Smooth muscle cell (in vitro differentiated cells): ENCODE data around the gene PTPN14. TPM values are rescaled to one million over a fixed set of nuclear protein-coding genes. Genes with fewer than 3 reads are reported as not detected.

Experiments used
- DNase-seq: peaks from one replicate; lab custom pipeline; 2025; ENCODE audit not compliant: unreplicated experiment; lab: John Stamatoyannopoulos, UW
- H2AFZ ChIP-seq: fragments of 200-600 bp; sonication (generic); 2 replicates; pipeline ENCODE4 v1.6.0; 2016; ENCODE audit warnings: antibody characterized with exemption, low read depth, mild to moderate bottlenecking
- H3F3A ChIP-seq: fragments of 200-600 bp; sonication (generic); 2 replicates; pipeline ENCODE4 v1.6.0; 2017; ENCODE audit warnings: antibody characterized with exemption, low read depth
- H3K27ac ChIP-seq: fragments of 200-600 bp; sonication (generic); 2 replicates; pipeline ENCODE4 v1.5.1; 2016; ENCODE audit warnings: low read depth, mild to moderate bottlenecking
- H3K27me3 ChIP-seq: fragments of 200-600 bp; sonication (generic); 2 replicates; pipeline ENCODE4 v1.6.1; 2016; ENCODE audit warnings: low read depth, mild to moderate bottlenecking
- H3K36me3 ChIP-seq: fragments of 200-600 bp; sonication (generic); 2 replicates; pipeline ENCODE4 v1.5.1; 2016; ENCODE audit warnings: low read depth
- H3K4me1 ChIP-seq: fragments of 200-600 bp; sonication (generic); 2 replicates; pipeline ENCODE4 v1.5.1; 2016; ENCODE audit warnings: low read depth
- H3K4me2 ChIP-seq: fragments of 200-600 bp; sonication (generic); 2 replicates; pipeline ENCODE4 v1.6.0; 2016; ENCODE audit warnings: mild to moderate bottlenecking
- H3K4me3 ChIP-seq: fragments of 200-600 bp; sonication (generic); 2 replicates; pipeline ENCODE4 v1.5.1; 2016; ENCODE audit warnings: mild to moderate bottlenecking
- H3K79me2 ChIP-seq: fragments of 200-600 bp; sonication (generic); 2 replicates; pipeline ENCODE4 v1.6.0; 2016; ENCODE audit warnings: low read depth, mild to moderate bottlenecking
- H3K9ac ChIP-seq: fragments of 200-600 bp; sonication (generic); 2 replicates; pipeline ENCODE4 v1.6.0; 2016; ENCODE audit warnings: low read depth
- H3K9me3 ChIP-seq: fragments of 200-600 bp; sonication (generic); replicated peaks from 2 replicates; pipeline ENCODE4 v1.5.1; 2016; ENCODE audit warnings: low read depth
- H4K20me1 ChIP-seq: fragments of 200-600 bp; sonication (generic); 2 replicates; pipeline ENCODE4 v1.6.0; 2016; ENCODE audit warnings: low read depth
- WGBS: methylation state at CpG from one replicate; pipeline ENCODE4 v1.1.7; 2016; ENCODE audit warnings: low lambda C conversion rate; 5-methylcytosine and 5-hydroxymethylcytosine counted together
- polyA plus RNA-seq: library from polyadenylated mRNA; unstranded; fragments of >200 nt; fragmentation: Nextera tagmentation; extraction: Ambion mirVana; gene quantifications from 2 replicates; pipeline ENCODE4 v1.2.1, GENCODE V29; 2016
- total RNA-seq: library from RNA; depleted of rRNA; stranded (reverse); fragments of >200 nt; gene quantifications from 2 replicates; pipeline ENCODE4 v1.2.3, GENCODE V29; 2014
- TF ChIP-seq, protein P1 (sequence below): fragments of 200-600 bp; sonication (generic); IDR thresholded peaks from 2 replicates; pipeline ENCODE4 v1.5.1; 2017; ENCODE audit warnings: borderline replicate concordance, mild to moderate bottlenecking, antibody characterized with exemption; ENCODE audit not compliant: insufficient read depth, poor library complexity, severe bottlenecking

Gene PTPN14
- total and polyA plus RNA-seq, 2 experiments from 2014 or later, result 13.7 to 28.6 TPM

DNA sequence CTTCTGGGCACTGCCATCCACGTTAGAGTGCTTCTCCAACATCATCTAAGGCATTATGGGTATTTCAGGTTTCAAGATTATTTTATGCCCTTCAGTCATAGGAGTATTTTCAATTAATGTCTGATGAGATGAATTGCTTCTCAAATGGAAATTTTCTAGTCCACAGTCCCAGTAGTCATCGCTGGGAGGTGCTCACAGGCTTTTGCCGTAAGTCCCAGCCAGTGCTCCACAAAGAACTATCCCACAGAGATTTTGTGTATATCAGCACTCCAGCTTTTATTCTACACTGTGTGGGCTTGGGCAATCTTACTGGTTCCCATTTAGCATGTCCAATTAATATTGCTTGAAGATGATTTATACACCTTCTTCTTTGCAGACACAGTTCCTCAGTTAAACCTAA, 209.5 kb downstream of the PTPN14 start:
- H3K4me2 ChIP-seq, result no peak overlapping the region
- no peaks in the 10 kb centered on the region for H3K36me3 ChIP-seq
- H3F3A ChIP-seq, result no peaks in the 10 kb centered on the region
- H3K4me3 ChIP-seq, result no peak overlapping the region
- H3K4me1 ChIP-seq, result no peaks in the 10 kb centered on the region
- 90% methylated on average over 3 of the region's 3 CpGs for WGBS
- H3K27ac ChIP-seq, result no peak overlapping the region
- H3K9ac ChIP-seq, result no peak overlapping the region
- no peaks in the 10 kb centered on the region for H3K79me2 ChIP-seq
- no peaks in the 10 kb centered on the region for H3K27me3 ChIP-seq
- H4K20me1 ChIP-seq, result no peaks in the 10 kb centered on the region
- TF ChIP-seq, protein P1, sequence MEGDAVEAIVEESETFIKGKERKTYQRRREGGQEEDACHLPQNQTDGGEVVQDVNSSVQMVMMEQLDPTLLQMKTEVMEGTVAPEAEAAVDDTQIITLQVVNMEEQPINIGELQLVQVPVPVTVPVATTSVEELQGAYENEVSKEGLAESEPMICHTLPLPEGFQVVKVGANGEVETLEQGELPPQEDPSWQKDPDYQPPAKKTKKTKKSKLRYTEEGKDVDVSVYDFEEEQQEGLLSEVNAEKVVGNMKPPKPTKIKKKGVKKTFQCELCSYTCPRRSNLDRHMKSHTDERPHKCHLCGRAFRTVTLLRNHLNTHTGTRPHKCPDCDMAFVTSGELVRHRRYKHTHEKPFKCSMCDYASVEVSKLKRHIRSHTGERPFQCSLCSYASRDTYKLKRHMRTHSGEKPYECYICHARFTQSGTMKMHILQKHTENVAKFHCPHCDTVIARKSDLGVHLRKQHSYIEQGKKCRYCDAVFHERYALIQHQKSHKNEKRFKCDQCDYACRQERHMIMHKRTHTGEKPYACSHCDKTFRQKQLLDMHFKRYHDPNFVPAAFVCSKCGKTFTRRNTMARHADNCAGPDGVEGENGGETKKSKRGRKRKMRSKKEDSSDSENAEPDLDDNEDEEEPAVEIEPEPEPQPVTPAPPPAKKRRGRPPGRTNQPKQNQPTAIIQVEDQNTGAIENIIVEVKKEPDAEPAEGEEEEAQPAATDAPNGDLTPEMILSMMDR, result no peak
- no peak overlapping the region for H2AFZ ChIP-seq
- H3K9me3 ChIP-seq, result no peaks in the 10 kb centered on the region
- DNase-seq, result no peak

DNA sequence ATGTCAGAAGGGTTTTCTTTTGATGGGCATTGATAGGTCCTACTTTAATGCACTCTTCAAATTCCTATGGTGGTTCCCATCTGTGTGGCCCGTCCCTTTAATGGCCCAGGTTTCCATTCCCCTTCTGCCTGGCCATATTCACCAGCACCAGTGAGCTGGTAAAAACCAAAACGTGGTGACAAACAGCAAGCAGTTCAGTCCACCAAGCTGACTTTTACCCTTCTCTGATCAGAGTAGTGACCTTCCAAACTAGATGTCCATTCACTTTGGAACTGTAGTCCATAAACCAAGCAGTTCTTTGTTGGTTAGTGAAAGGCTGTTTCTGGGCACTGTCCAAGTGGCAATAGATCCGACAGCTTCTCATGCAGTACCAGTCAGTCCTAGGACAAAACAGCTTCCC, 209.9 kb downstream of the PTPN14 start:
- Histone ChIP-seq H4K20me1 (no peaks in the 10 kb centered on the region), H3K79me2 (no peaks in the 10 kb centered on the region), H3K36me3 (no peaks in the 10 kb centered on the region), H3K4me2 (no peak overlapping the region), H3K9me3 (no peaks in the 10 kb centered on the region), H3K4me1 (no peaks in the 10 kb centered on the region), H3K27me3 (no peaks in the 10 kb centered on the region), H3K27ac (no peak overlapping the region), H3F3A (no peaks in the 10 kb centered on the region), H2AFZ (no peak overlapping the region), H3K9ac (no peak overlapping the region), H3K4me3 (no peak overlapping the region)
- DNase-seq, result no peak
- 96% methylated on average over 3 of the region's 3 CpGs for WGBS
- TF ChIP-seq, protein P1, result no peak

DNA sequence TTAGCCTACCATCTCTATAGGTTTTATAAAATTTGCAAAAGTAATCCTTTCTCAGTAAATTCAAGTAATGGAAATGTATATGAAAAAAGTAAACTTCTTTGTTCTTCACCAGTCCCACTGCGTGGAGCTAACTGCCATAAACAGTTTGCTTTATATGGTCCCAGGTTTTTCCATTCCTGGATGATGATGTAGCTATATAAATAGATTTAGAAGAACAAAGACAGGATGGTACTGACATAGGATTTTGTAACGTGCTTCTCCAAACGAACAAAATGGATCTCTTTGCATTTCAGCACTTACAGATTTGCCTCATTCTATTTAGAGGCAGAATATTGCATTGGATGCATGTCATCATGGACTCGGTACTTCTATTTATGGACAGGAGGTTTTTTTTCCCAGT, 213.2 kb downstream of the PTPN14 start:
- Histone ChIP-seq H3K4me1 (no peaks in the 10 kb centered on the region), H3K9me3 (no peaks in the 10 kb centered on the region), H3K4me3 (no peak overlapping the region), H4K20me1 (no peaks in the 10 kb centered on the region), H3K36me3 (no peaks in the 10 kb centered on the region), H3K79me2 (no peaks in the 10 kb centered on the region), H3K9ac (no peak overlapping the region), H2AFZ (no peak overlapping the region), H3K4me2 (no peak overlapping the region), H3K27ac (no peak overlapping the region), H3K27me3 (no peaks in the 10 kb centered on the region), H3F3A (no peaks in the 10 kb centered on the region)
- TF ChIP-seq, protein P1, result no peak
- no peak for DNase-seq
- WGBS, result 90% methylated on average over 4 of the region's 4 CpGs

DNA sequence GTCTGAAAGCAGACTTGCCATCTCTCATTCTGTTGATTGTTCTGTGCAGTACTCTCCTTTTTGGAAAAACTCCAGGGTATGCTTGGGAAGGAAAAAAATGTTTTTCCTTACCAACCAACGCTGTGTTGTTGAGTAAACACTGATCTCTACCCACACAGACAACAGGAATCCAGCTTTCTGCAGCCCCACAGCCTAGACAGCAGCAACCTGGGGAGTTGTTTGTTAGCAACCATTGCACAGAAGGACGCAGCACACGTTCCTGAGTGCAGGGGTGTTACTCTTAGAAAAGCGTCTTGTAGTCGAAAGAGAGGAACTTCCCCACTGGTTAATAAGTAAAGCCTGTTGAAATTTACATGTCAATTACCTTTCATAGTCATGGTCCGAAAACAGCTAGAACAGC, 213.9 kb downstream of the PTPN14 start:
- no peaks in the 10 kb centered on the region for H3K9me3 ChIP-seq
- no peak overlapping the region for H3K9ac ChIP-seq
- H2AFZ ChIP-seq, result no peak overlapping the region
- 80% methylated on average over 6 of the region's 6 CpGs for WGBS
- DNase-seq, result no peak
- H4K20me1 ChIP-seq, result no peaks in the 10 kb centered on the region
- H3K4me1 ChIP-seq, result no peaks in the 10 kb centered on the region
- no peak overlapping the region for H3K4me3 ChIP-seq
- H3K27ac ChIP-seq, result no peak overlapping the region
- H3K27me3 ChIP-seq, result no peaks in the 10 kb centered on the region
- no peak overlapping the region for H3K4me2 ChIP-seq
- H3K79me2 ChIP-seq, result no peaks in the 10 kb centered on the region
- no peaks in the 10 kb centered on the region for H3K36me3 ChIP-seq
- no peaks in the 10 kb centered on the region for H3F3A ChIP-seq
- TF ChIP-seq, protein P1, result no peak
